ENCODE measurements around the gene ANKRD12.

DNA sequence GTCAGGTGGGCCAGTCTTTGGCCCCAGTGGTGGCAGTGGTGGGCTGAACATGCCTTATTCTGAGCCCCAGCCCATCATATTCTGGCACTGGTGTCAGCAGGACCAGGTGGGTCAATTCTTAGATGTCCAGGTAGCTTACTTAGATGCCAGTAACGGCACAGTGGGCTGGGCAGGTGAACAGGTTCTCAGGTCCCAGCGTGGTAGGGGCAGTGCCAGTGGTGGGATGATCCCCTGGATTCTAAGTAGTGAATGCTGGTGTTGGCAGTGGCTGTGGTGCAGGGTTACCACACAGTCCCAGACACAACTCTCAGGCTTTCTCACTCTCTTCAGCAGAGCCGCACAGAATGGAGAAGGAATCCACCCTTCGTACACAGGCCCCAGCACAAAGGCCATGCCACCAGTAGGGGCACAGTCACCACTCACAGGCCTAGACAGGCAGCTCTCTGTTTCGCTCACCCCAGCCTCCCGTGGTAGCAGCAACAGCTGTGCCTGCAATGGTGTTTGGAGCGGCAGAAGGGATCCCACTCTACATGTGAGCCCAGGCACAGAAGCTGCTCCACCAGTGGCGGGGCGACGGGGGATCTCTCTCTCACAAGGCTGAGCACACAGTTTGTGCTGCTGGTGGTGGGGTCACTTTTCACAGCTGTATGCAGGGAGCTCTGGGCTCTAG, 97.3 kb downstream of the ANKRD12 start:
- TF ChIP-seq CTCF (IDR thresholded peaks at IDR 0.05): no peak
- no peak for TF ChIP-seq POLR2A (IDR thresholded peaks at IDR 0.05)

Data from esophagus squamous epithelium (tissue), 4 donors.